Calu3 (cell line): Measurements from ENCODE around the gene SEC16A. TPM values are rescaled to one million over a fixed set of nuclear protein-coding genes. Genes with fewer than 3 reads are reported as not detected.

ENCODE experiments used
- BruUV-seq: library from RNA; stranded (reverse); fragments of 400-500 nt; replicated peaks from 2 replicates; lab custom pipeline; 2021; lab: Mats Ljungman, UMichigan
- CTCF ChIA-PET: fragments of 300-600 bp; sonication (Branson Sonifier 250); formaldehyde crosslinking; loops from one replicate; lab custom pipeline; 2022; ENCODE audit warnings: antibody characterized with exemption; lab: Charles Lee
- DNase-seq: peaks from one replicate; pipeline ENCODE4 v3.0.0; 2022
- H3K27ac Mint-ChIP-seq: one replicate; pipeline ENCODE4 v1.8.0; 2022; ENCODE audit warnings: mixed read lengths; ENCODE audit not compliant: unreplicated experiment
- H3K27me3 Mint-ChIP-seq: one replicate; pipeline ENCODE4 v1.8.0; 2022; ENCODE audit warnings: mixed read lengths; ENCODE audit not compliant: unreplicated experiment
- H3K36me3 Mint-ChIP-seq: one replicate; pipeline ENCODE4 v1.8.0; 2022; ENCODE audit warnings: mild to moderate bottlenecking, moderate library complexity, mixed read lengths; ENCODE audit not compliant: insufficient read depth, unreplicated experiment
- H3K4me1 Mint-ChIP-seq: one replicate; pipeline ENCODE4 v1.8.0; 2022; ENCODE audit warnings: mild to moderate bottlenecking, low read depth, mixed read lengths; ENCODE audit not compliant: unreplicated experiment
- H3K4me3 Mint-ChIP-seq: one replicate; pipeline ENCODE4 v1.8.0; 2022; ENCODE audit warnings: mild to moderate bottlenecking, low read depth, moderate library complexity, mixed read lengths; ENCODE audit not compliant: unreplicated experiment
- H3K9me3 Mint-ChIP-seq: one replicate; pipeline ENCODE4 v1.8.0; 2022; ENCODE audit warnings: low read depth, mixed read lengths; ENCODE audit not compliant: unreplicated experiment
- intact Hi-C: fragments of 100-400 bp; cut with micrococcal nuclease; formaldehyde crosslinking; loops from one replicate; pipeline ENCODE4 v1.10.0; 2022; ENCODE audit not compliant: unreplicated experiment
- total RNA-seq: library from RNA; stranded (reverse); gene quantifications from 2 replicates; pipeline ENCODE4 v1.2.3, GENCODE V29; 2022
- TF ChIP-seq, protein P1 (sequence below): fragments of 200-600 bp; IDR thresholded peaks from one replicate; pipeline ENCODE4 v1.8.0; 2022; ENCODE audit warnings: antibody characterized with exemption; ENCODE audit not compliant: unreplicated experiment

The SEC16A gene
- total RNA-seq, 1 experiment from 2014 or later: 48.9 TPM

DNA sequence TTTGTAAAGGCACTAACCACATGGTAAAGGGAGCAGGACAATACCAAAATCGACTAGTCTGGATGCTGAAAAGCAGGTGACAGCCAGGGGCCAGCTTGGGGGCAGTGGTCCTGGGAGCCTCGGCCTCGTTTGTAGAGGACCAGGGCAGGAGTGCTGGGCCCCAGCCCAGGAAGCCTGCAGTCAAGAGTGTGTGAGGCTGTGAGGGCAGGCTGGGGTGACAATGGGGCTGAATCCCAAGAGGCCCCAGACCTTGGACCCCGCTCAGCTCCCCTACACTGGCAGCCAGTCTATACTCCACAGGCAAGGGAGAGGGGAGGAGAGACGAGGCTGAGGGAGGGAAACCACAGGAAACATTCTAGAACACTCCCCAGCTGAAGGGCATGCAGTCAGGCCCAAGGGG lies 40.6 kb downstream of the SEC16A start:
- Mint-ChIP-seq H3K4me1 (peaks cover 1% of the 10 kb centered on the region), H3K9me3 (no peaks in the 10 kb centered on the region), H3K4me3 (no peak overlapping the region), H3K27me3 (no peaks in the 10 kb centered on the region), H3K27ac (no peak overlapping the region), H3K36me3 (peaks cover 70% of the 10 kb centered on the region)
- TF ChIP-seq, protein P1, sequence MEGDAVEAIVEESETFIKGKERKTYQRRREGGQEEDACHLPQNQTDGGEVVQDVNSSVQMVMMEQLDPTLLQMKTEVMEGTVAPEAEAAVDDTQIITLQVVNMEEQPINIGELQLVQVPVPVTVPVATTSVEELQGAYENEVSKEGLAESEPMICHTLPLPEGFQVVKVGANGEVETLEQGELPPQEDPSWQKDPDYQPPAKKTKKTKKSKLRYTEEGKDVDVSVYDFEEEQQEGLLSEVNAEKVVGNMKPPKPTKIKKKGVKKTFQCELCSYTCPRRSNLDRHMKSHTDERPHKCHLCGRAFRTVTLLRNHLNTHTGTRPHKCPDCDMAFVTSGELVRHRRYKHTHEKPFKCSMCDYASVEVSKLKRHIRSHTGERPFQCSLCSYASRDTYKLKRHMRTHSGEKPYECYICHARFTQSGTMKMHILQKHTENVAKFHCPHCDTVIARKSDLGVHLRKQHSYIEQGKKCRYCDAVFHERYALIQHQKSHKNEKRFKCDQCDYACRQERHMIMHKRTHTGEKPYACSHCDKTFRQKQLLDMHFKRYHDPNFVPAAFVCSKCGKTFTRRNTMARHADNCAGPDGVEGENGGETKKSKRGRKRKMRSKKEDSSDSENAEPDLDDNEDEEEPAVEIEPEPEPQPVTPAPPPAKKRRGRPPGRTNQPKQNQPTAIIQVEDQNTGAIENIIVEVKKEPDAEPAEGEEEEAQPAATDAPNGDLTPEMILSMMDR: no peak
- intact Hi-C loops: no loop called here
- CTCF ChIA-PET: no interaction called here
- no peak for DNase-seq
- no TSS peak for BruUV-seq

DNA sequence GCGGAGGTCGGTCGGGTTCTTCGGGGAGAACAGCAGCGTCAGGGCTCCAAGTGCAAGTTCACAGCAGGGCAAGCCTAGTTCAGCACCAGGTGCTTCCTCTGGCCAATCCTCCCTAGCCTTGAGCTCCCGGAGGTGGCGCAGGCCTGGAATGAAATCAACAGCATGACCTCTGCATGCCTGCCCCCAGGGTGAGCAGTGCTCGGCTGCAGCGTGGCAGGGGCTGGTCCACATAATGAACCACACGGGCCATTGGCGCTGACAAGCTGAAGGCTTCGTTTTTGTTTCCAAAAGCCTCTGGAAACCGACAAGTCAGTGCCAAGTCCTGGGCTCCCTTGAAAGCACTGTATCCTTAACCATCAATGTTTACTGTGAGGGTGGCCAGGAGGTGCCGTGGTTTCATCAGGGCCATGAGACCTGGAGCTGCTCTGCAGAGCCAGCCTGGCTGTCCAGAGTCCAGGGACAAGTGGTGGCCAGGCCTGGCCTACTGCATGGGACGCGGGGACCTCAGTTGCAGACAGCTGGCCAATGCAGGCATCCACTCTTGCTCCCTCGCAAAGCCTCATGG lies 41.1 kb downstream of the SEC16A start:
- Mint-ChIP-seq H3K4me3 (no peak overlapping the region), H3K27ac (no peak overlapping the region), H3K27me3 (no peaks in the 10 kb centered on the region), H3K36me3 (peaks cover 67% of the 10 kb centered on the region), H3K4me1 (peaks cover 6% of the 10 kb centered on the region), H3K9me3 (no peaks in the 10 kb centered on the region)
- TF ChIP-seq, protein P1: no peak
- no peak for DNase-seq
- CTCF ChIA-PET: no interaction called here
- BruUV-seq: no TSS peak
- intact Hi-C loops: no loop called here

- CTCF ChIA-PET: no interaction called here
- peaks cover 8% of the 10 kb centered on the region for H3K4me1 Mint-ChIP-seq
- H3K9me3 Mint-ChIP-seq: no peaks in the 10 kb centered on the region
- peaks cover 62% of the 10 kb centered on the region for H3K36me3 Mint-ChIP-seq
- BruUV-seq: no TSS peak
- H3K27ac Mint-ChIP-seq: no peak overlapping the region
- no peak for DNase-seq
- H3K4me3 Mint-ChIP-seq: no peak overlapping the region
- TF ChIP-seq, protein P1: no peak
- intact Hi-C loops: no loop called here
- H3K27me3 Mint-ChIP-seq: no peaks in the 10 kb centered on the region
Measured at GRCh38 chr9:136441191-136441680, 41.6 kb downstream of the SEC16A start.

DNA sequence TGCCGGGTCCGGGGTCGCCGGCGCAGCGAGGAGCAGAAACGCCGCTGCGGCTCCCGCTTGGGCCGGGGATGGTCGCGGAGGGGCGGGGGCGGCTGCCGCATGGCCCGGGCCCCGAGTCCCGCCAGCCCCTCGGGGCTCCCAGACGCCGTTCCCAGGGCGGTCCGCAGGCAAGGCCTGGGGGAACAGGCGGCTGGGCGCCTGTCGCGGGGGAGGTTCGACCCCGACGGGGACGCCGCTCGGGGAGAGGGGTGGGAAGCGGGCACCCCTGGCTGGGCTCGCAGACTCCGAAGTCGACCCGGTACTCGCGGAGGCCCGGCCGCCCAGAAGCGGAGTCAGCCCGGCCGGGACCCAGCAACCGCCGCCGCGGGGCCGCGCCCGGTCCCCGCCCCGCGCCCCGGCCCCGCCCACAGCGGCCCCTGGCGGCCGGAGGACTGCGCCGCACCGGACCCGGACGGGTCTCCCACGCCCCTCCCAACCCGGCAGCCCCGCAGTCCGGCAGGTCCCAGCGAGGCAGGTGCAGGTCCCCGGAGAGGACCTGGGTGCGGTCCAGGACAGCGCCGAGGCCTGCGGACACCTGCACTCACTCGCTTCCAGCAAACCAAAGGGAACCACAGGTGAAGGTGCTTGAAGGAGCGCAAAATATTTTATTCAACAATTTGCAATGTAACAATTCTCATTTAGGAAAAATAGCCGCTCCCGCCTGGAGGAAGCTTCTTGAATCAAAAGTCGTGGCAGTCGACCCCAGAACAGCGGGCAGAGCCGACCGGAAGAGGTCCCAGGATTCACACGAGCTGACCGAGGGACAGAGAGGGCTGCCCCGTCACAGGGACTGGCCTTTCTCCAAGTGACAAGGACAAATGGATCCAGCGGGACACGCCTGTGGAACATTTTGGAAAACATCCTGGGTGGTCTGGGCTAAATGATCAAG lies 43.1 kb downstream of the SEC16A start, which contains the start of gene INPP5E:
TSS of gene INPP5E (minus strand) at position 365 of the 928 bp plus-strand sequence. CDS start 426 bp downstream, outside the sequence.
- Mint-ChIP-seq H3K4me3 (peak within 1 kb of the TSS; percentile 72), H3K36me3 (peaks cover 55% of the 10 kb centered on the region), H3K27ac (no peak within 1 kb of the TSS), H3K4me1 (peaks cover 8% of the 10 kb centered on the region), H3K9me3 (no peaks in the 10 kb centered on the region), H3K27me3 (no peaks in the 10 kb centered on the region)
- TF ChIP-seq, protein P1: no peak
- intact Hi-C loops: no loop called here
- CTCF ChIA-PET: interaction anchor here (0.6 kb wide), 1 partner anchor 12 kb away, joined by 4 read pairs; no protein-coding TSS in a partner anchor
- DNase-seq: peak; percentile 88
- no TSS peak for BruUV-seq
